ENCODE data around the gene CCDC24. TPM values are rescaled to one million over a fixed set of nuclear protein-coding genes. Genes with fewer than 3 reads are reported as not detected.
A peak's percentile ranks its signal among the peaks of the same experiment; 100 is the strongest.

CCDC24 gene
- total RNA-seq, 1 donor from 2014 or later: 4.9 TPM

DNA sequence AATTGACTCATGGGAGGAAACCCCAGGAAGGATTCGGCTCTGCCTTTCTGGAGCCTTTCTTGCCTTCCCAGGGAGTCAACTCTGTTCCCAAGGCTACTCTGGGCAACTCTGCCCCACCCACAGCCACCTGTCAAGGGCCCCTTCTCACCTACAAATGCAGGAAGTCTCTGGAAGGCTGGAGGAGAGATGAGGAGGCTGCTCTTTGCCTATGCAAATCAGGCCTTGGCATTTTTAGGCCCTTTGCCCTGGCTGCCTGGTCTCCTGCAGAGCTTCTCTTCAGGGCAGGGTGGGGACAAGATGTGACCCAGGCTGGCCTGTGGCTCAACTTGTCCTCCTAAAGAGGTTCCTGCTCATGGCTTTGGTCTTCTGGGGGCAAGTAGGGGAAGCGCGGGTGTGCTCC, 34.4 kb downstream of the CCDC24 start:
- Mint-ChIP-seq H3K36me3 (ENCODE audit: low read depth) (no peaks in the 10 kb centered on the region), H3K27me3 (ENCODE audit: low read depth) (no peaks in the 10 kb centered on the region)
- no peak for DNase-seq (ENCODE audit: low read depth, low spot score)

DNA sequence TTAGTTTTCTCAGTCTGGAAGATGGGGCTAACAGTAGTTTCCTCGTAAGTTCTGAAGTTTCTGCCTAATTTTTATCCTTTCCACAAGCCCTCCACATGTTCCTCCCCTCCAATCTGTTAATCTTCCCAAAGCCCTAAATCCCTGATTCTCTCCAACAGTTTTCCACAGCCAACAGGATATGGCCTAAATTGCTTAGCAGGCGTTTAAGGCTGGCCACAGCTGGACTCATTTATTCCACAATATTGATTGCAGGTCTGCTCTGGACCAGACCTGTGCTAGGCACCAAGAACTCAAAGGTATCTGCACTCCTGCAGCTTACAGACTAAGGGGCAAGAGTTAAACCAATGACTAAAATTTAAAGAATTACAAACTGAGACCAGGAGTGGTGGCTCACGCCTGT, 35.9 kb downstream of the CCDC24 start:
- Mint-ChIP-seq H3K27ac (ENCODE audit: unreplicated experiment) (peak overlapping the region; percentile 47), H3K4me1 (peaks cover 37% of the 10 kb centered on the region), H3K9me3 (no peaks in the 10 kb centered on the region), H3K36me3 (ENCODE audit: low read depth) (no peaks in the 10 kb centered on the region), H3K4me3 (peak overlapping the region; percentile 63), H3K27me3 (ENCODE audit: low read depth) (no peaks in the 10 kb centered on the region)
- TF ChIP-seq, protein P1, sequence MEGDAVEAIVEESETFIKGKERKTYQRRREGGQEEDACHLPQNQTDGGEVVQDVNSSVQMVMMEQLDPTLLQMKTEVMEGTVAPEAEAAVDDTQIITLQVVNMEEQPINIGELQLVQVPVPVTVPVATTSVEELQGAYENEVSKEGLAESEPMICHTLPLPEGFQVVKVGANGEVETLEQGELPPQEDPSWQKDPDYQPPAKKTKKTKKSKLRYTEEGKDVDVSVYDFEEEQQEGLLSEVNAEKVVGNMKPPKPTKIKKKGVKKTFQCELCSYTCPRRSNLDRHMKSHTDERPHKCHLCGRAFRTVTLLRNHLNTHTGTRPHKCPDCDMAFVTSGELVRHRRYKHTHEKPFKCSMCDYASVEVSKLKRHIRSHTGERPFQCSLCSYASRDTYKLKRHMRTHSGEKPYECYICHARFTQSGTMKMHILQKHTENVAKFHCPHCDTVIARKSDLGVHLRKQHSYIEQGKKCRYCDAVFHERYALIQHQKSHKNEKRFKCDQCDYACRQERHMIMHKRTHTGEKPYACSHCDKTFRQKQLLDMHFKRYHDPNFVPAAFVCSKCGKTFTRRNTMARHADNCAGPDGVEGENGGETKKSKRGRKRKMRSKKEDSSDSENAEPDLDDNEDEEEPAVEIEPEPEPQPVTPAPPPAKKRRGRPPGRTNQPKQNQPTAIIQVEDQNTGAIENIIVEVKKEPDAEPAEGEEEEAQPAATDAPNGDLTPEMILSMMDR (conservative IDR thresholded peaks at IDR 0.05): no peak
- DNase-seq (ENCODE audit: low read depth, low spot score): no peak

More for the DNA sequence above, 34.4 kb downstream of the CCDC24 start:
- TF ChIP-seq, protein P1 (conservative IDR thresholded peaks at IDR 0.05): no peak
- peaks cover 26% of the 10 kb centered on the region for H3K4me1 Mint-ChIP-seq
- no peak overlapping the region for H3K4me3 Mint-ChIP-seq
- no peaks in the 10 kb centered on the region for H3K9me3 Mint-ChIP-seq
- H3K27ac Mint-ChIP-seq (ENCODE audit: unreplicated experiment): no peak overlapping the region

DNA sequence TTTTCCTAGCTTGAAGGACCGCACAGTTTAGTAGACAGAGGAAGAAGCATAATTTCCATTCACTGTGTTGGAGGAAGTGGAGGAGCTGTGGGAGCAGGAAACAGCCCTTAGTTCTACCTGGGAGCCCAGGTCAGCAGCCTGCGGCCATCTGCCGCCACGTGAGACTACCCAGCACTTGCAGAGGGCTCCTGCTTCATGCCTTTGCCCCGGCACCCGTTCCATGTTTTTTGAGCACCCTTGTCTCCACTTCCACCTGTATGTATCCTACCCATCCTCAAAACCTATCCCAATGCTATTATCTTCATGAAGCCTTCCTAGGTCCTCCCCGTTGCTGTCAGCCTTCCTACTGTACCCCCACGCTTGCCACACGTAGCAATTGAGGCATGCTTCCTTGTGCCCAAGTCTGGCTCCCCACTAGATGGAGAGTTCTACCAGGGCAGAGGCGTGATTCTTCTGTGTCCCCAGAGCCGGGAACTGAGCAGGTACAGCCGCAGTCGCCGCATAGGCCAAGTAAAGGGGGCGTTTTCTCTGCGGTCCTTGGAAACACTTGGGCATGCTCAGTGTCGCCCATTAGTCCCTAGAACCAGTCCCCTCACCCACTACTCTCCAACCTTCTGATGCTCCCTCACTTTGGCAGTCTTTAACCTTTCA, 38.0 kb downstream of the CCDC24 start:
- H3K27me3 Mint-ChIP-seq (ENCODE audit: low read depth): no peaks in the 10 kb centered on the region
- no peaks in the 10 kb centered on the region for H3K9me3 Mint-ChIP-seq
- H3K4me3 Mint-ChIP-seq: peak overlapping the region; percentile 96
- peaks cover 50% of the 10 kb centered on the region for H3K4me1 Mint-ChIP-seq
- TF ChIP-seq, protein P1 (conservative IDR thresholded peaks at IDR 0.05): no peak
- H3K27ac Mint-ChIP-seq (ENCODE audit: unreplicated experiment): peak overlapping the region; percentile 90
- DNase-seq (ENCODE audit: low read depth, low spot score): no peak
- no peaks in the 10 kb centered on the region for H3K36me3 Mint-ChIP-seq (ENCODE audit: low read depth)

DNA sequence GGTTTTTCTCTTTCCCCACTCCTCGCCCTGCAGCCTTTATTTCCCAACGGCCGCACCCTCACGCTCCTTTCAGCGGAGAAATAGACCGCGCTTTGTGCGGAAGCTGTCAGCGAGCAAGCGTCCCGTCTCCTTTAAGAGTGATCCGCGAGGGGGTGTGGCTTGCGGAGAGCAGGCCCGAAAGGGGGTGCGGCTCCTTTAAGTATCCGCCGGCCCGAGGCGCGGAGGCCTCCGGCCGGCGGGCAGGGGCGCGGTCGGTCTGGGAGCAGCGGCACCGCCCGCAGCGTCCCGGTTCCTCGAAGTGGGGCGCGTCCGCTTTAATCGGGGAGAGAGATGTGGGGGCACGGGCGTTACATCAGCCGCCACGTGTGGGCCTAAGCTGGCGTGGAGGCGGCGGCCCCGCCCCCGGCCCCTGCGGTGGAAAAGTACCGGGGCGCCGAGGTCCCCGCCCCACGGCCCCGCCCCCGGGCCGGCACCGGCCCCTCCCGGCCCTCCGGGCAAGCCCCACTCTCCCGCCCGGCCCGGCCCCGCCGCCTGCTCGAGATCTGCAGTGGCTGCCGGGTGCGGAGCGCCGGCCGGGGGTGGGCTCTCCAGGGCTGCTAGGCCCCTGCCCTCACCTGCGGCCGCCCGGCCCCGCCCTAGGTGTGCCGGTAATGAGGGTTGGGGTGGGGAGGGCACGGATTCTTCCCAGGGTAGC, 38.7 kb downstream of the CCDC24 start:
- no peaks in the 10 kb centered on the region for H3K9me3 Mint-ChIP-seq
- H3K36me3 Mint-ChIP-seq (ENCODE audit: low read depth): no peaks in the 10 kb centered on the region
- H3K27ac Mint-ChIP-seq (ENCODE audit: unreplicated experiment): peak overlapping the region; percentile 90
- H3K27me3 Mint-ChIP-seq (ENCODE audit: low read depth): no peaks in the 10 kb centered on the region
- TF ChIP-seq, protein P1 (conservative IDR thresholded peaks at IDR 0.05): no peak
- DNase-seq (ENCODE audit: low read depth, low spot score): peak; percentile 76
- peak overlapping the region; percentile 96 for H3K4me3 Mint-ChIP-seq
- H3K4me1 Mint-ChIP-seq: peaks cover 46% of the 10 kb centered on the region

DNA sequence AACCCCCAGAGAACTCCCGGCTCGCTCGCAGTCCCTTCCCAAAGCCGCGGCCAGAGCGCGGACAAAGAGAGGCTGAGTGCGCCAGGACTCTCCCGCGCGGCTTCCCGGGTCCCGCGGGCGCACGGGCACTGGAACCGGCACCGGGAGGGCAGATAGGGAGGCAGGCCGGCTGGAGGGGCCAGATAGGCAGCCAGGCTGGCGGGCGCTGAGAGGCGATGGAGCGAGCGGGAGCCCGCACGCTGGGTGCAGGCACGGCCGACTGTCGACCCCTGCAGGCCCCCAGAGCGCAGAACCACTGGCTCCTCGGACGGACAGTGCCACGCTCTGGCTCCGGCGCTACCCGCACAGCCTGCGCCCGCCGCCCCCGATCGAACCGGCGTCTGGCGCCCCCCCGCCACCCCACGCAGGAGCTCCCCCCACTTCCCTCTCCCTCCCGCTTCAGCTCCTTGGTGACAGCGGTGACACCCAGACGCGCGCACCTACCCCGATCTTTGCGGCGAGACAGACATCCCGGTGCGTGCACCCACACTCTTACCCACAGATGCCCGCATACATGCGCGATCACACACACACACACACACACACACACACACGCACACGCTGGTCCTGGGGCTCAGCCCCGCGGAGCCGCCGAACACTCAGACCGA, 39.3 kb downstream of the CCDC24 start:
- peak overlapping the region; percentile 96 for H3K4me3 Mint-ChIP-seq
- TF ChIP-seq, protein P1 (conservative IDR thresholded peaks at IDR 0.05): peak; percentile 43
- no peaks in the 10 kb centered on the region for H3K36me3 Mint-ChIP-seq (ENCODE audit: low read depth)
- DNase-seq (ENCODE audit: low read depth, low spot score): peak; percentile 61
- H3K27me3 Mint-ChIP-seq (ENCODE audit: low read depth): no peaks in the 10 kb centered on the region
- H3K27ac Mint-ChIP-seq (ENCODE audit: unreplicated experiment): no peak overlapping the region
- H3K9me3 Mint-ChIP-seq: no peaks in the 10 kb centered on the region
- H3K4me1 Mint-ChIP-seq: peaks cover 52% of the 10 kb centered on the region
